Smooth muscle cell (in vitro differentiated cells): Measurements from ENCODE around the gene PIK3IP1. TPM values are rescaled to one million over a fixed set of nuclear protein-coding genes. Genes with fewer than 3 reads are reported as not detected.

Source experiments
- DNase-seq: peaks from one replicate; lab custom pipeline; 2025; ENCODE audit not compliant: unreplicated experiment; lab: John Stamatoyannopoulos, UW
- H2AFZ ChIP-seq: fragments of 200-600 bp; sonication (generic); 2 replicates; pipeline ENCODE4 v1.6.0; 2016; ENCODE audit warnings: antibody characterized with exemption, low read depth, mild to moderate bottlenecking
- H3F3A ChIP-seq: fragments of 200-600 bp; sonication (generic); 2 replicates; pipeline ENCODE4 v1.6.0; 2017; ENCODE audit warnings: antibody characterized with exemption, low read depth
- H3K27ac ChIP-seq: fragments of 200-600 bp; sonication (generic); 2 replicates; pipeline ENCODE4 v1.5.1; 2016; ENCODE audit warnings: low read depth, mild to moderate bottlenecking
- H3K27me3 ChIP-seq: fragments of 200-600 bp; sonication (generic); 2 replicates; pipeline ENCODE4 v1.6.1; 2016; ENCODE audit warnings: low read depth, mild to moderate bottlenecking
- H3K36me3 ChIP-seq: fragments of 200-600 bp; sonication (generic); 2 replicates; pipeline ENCODE4 v1.5.1; 2016; ENCODE audit warnings: low read depth
- H3K4me1 ChIP-seq: fragments of 200-600 bp; sonication (generic); 2 replicates; pipeline ENCODE4 v1.5.1; 2016; ENCODE audit warnings: low read depth
- H3K4me2 ChIP-seq: fragments of 200-600 bp; sonication (generic); 2 replicates; pipeline ENCODE4 v1.6.0; 2016; ENCODE audit warnings: mild to moderate bottlenecking
- H3K4me3 ChIP-seq: fragments of 200-600 bp; sonication (generic); 2 replicates; pipeline ENCODE4 v1.5.1; 2016; ENCODE audit warnings: mild to moderate bottlenecking
- H3K79me2 ChIP-seq: fragments of 200-600 bp; sonication (generic); 2 replicates; pipeline ENCODE4 v1.6.0; 2016; ENCODE audit warnings: low read depth, mild to moderate bottlenecking
- H3K9ac ChIP-seq: fragments of 200-600 bp; sonication (generic); 2 replicates; pipeline ENCODE4 v1.6.0; 2016; ENCODE audit warnings: low read depth
- H3K9me3 ChIP-seq: fragments of 200-600 bp; sonication (generic); replicated peaks from 2 replicates; pipeline ENCODE4 v1.5.1; 2016; ENCODE audit warnings: low read depth
- H4K20me1 ChIP-seq: fragments of 200-600 bp; sonication (generic); 2 replicates; pipeline ENCODE4 v1.6.0; 2016; ENCODE audit warnings: low read depth
- WGBS: methylation state at CpG from one replicate; pipeline ENCODE4 v1.1.7; 2016; ENCODE audit warnings: low lambda C conversion rate; 5-methylcytosine and 5-hydroxymethylcytosine counted together
- polyA plus RNA-seq: library from polyadenylated mRNA; unstranded; fragments of >200 nt; fragmentation: Nextera tagmentation; extraction: Ambion mirVana; gene quantifications from 2 replicates; pipeline ENCODE4 v1.2.1, GENCODE V29; 2016
- total RNA-seq: library from RNA; depleted of rRNA; stranded (reverse); fragments of >200 nt; gene quantifications from 2 replicates; pipeline ENCODE4 v1.2.3, GENCODE V29; 2014
- TF ChIP-seq, protein P1 (sequence below): fragments of 200-600 bp; sonication (generic); IDR thresholded peaks from 2 replicates; pipeline ENCODE4 v1.5.1; 2017; ENCODE audit warnings: borderline replicate concordance, mild to moderate bottlenecking, antibody characterized with exemption; ENCODE audit not compliant: insufficient read depth, poor library complexity, severe bottlenecking

The PIK3IP1 gene
- total and polyA plus RNA-seq, 2 experiments from 2014 or later, result 16.9 to 20.2 TPM

DNA sequence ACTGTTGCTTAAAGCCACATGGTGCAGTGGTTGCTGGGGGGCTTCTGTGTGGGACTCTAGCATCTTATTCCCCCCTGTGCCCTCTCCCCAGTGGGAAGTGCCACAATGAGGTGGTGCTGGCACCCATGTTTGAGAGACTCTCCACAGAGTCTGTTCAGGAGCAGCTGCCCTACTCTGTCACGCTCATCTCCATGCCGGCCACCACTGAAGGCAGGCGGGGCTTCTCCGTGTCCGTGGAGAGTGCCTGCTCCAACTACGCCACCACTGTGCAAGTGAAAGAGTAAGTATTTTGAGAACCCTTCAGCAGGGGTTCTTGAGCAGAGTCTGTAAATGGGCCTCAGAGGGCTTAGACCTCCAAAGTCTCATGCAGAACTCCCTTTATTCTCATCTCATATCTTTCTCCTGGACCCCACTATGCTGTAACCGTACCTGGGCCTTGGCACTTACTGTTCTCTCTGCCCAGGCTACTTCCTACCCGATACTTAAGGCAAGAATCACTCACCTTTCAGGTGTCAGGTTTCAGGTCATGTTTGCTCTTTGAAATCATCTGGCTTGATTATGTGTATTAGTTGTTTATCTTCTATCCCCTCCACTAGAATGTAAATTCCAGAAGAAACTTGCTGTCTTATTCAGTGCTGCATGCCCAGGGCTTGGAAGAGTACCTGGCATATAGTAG is 32.4 kb downstream of the PIK3IP1 start:
- DNase-seq, result no peak
- no peaks in the 10 kb centered on the region for H3K4me1 ChIP-seq
- H3K27me3 ChIP-seq, result no peaks in the 10 kb centered on the region
- WGBS, result 97% methylated on average over 8 of the region's 8 CpGs
- H3K9me3 ChIP-seq, result no peaks in the 10 kb centered on the region
- H3F3A ChIP-seq, result no peaks in the 10 kb centered on the region
- no peak overlapping the region for H3K4me2 ChIP-seq
- TF ChIP-seq, protein P1, sequence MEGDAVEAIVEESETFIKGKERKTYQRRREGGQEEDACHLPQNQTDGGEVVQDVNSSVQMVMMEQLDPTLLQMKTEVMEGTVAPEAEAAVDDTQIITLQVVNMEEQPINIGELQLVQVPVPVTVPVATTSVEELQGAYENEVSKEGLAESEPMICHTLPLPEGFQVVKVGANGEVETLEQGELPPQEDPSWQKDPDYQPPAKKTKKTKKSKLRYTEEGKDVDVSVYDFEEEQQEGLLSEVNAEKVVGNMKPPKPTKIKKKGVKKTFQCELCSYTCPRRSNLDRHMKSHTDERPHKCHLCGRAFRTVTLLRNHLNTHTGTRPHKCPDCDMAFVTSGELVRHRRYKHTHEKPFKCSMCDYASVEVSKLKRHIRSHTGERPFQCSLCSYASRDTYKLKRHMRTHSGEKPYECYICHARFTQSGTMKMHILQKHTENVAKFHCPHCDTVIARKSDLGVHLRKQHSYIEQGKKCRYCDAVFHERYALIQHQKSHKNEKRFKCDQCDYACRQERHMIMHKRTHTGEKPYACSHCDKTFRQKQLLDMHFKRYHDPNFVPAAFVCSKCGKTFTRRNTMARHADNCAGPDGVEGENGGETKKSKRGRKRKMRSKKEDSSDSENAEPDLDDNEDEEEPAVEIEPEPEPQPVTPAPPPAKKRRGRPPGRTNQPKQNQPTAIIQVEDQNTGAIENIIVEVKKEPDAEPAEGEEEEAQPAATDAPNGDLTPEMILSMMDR, result no peak
- peaks cover 60% of the 10 kb centered on the region for H3K79me2 ChIP-seq
- peaks cover 20% of the 10 kb centered on the region for H3K36me3 ChIP-seq
- no peak overlapping the region for H3K4me3 ChIP-seq
- no peak overlapping the region for H2AFZ ChIP-seq
- no peak overlapping the region for H3K27ac ChIP-seq
- H3K9ac ChIP-seq, result no peak overlapping the region
- peaks cover 97% of the 10 kb centered on the region for H4K20me1 ChIP-seq

DNA sequence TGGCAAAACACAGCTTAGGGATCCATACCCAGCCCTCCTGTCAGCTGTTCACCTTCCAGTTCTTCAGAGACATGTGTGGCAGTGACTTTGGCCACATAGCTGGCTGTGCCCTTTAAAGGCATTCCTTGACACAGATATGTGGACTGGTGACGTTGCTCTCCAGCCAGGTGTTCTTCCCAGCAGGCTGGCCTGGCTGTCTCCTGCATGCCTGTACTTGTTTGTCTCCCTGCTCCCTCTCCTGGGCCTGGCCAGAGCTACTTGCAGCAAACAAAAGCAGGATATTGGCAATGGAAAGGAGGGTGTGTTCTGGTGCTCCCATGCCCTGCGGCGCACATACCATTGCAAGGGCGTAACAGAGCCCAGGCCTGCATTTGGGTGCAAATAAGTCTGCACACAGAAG is 38.3 kb downstream of the PIK3IP1 start:
- Histone ChIP-seq H3K79me2 (peaks cover 100% of the 10 kb centered on the region), H3K9ac (no peak overlapping the region), H3K36me3 (peaks cover 6% of the 10 kb centered on the region), H3K4me2 (peak overlapping the region; percentile 93), H2AFZ (no peak overlapping the region), H3K27me3 (no peaks in the 10 kb centered on the region), H3K4me3 (no peak overlapping the region), H3K9me3 (no peaks in the 10 kb centered on the region), H4K20me1 (peaks cover 92% of the 10 kb centered on the region), H3F3A (peaks cover 9% of the 10 kb centered on the region), H3K27ac (peak overlapping the region; percentile 92), H3K4me1 (peaks cover 23% of the 10 kb centered on the region)
- TF ChIP-seq, protein P1, result no peak
- 78% methylated on average over 4 of the region's 4 CpGs for WGBS
- no peak for DNase-seq

DNA sequence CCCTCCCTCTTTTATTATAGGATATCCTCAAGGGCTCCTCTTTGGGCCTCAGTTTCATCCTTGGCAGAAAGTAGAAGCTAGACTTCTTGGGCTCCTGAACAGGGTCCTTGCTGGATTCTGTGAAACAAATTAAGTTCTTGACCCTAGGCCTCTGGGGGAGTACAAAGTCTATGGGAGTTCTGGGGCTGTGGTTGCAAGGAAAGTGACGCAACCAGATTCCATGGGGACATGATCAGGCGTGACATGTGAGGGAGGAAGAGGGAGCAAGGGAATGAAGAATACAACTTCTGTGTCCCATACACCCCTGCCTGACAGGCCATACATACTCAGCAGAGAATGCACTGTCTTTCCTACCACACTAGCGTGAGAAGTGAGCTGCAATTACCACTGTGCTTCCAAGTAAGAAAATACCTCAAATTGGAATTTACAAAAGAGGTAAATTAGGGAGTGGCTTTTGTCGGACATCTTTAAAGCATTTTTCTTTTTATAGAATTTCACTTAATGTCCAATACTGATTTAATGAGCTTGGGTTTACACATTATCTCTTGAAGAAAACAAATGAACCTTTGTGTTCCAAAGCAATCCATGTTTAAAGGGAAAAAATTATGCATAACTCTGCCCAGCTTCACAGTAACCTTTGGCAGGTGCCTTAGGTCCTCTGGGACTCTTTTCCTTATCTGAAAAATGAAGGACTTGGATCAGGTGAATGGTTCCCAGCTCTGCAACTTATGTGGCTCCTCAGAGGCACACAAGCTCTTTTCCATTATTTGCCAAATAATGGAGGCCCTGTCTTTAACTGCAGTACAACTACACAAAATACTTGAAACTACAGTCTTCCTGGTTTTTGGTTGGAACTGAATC is 41.3 kb downstream of the PIK3IP1 start:
- peaks cover 62% of the 10 kb centered on the region for H4K20me1 ChIP-seq
- H3K4me2 ChIP-seq, result peak overlapping the region; percentile 93
- H3K9ac ChIP-seq, result peak overlapping the region; percentile 73
- no peak overlapping the region for H2AFZ ChIP-seq
- H3K27me3 ChIP-seq, result no peaks in the 10 kb centered on the region
- TF ChIP-seq, protein P1, result no peak
- WGBS, result 30% methylated on average over 4 of the region's 4 CpGs
- H3K4me3 ChIP-seq, result peak overlapping the region; percentile 60
- no peak for DNase-seq
- peaks cover 74% of the 10 kb centered on the region for H3K79me2 ChIP-seq
- H3K4me1 ChIP-seq, result peaks cover 28% of the 10 kb centered on the region
- H3K36me3 ChIP-seq, result no peaks in the 10 kb centered on the region
- H3K27ac ChIP-seq, result peak overlapping the region; percentile 92
- H3F3A ChIP-seq, result peaks cover 12% of the 10 kb centered on the region
- no peaks in the 10 kb centered on the region for H3K9me3 ChIP-seq
